Kidney (tissue), 14 donors: ENCODE measurements around the gene FOXK1. TPM values are rescaled to one million over a fixed set of nuclear protein-coding genes. Genes with fewer than 3 reads are reported as not detected.

Source experiments
- DNase-seq, 5 donors: peaks; one replicate each; pipeline ENCODE4 v3.0.0-alpha.2; 2013 to 2020
- FAIRE-seq: peaks from 2 replicates; lab custom pipeline; 2012; peaks lifted over from hg19 to GRCh38; lab: Jason Lieb, UNC
- H3K27ac ChIP-seq, 2 donors: one replicate each; pipeline ENCODE4 v1.7.0; 2013; ENCODE audit warnings: low read depth in 2 of 2, low read length in 2 of 2, inconsistent platforms in 1 of 2
- H3K27me3 ChIP-seq: one replicate; pipeline ENCODE4 v1.7.1; 2013; ENCODE audit warnings: low read length, inconsistent platforms; ENCODE audit not compliant: control insufficient read depth, insufficient read depth
- H3K36me3 ChIP-seq, 3 donors: one replicate each; pipeline versions ENCODE4 v1.7.0 to v1.7.1; 2013; ENCODE audit warnings: low read length in 3 of 3, control low read depth in 1 of 3, inconsistent platforms in 1 of 3; ENCODE audit not compliant: insufficient read depth in 3 of 3, control insufficient read depth in 2 of 3
- H3K4me1 ChIP-seq, 3 donors: one replicate each; pipeline versions ENCODE4 v1.7.0 to v1.7.1; 2013; ENCODE audit warnings: low read length in 3 of 3, inconsistent platforms in 1 of 3, low read depth in 1 of 3; ENCODE audit not compliant: control insufficient read depth in 2 of 3, insufficient read depth in 2 of 3
- H3K4me3 ChIP-seq, 3 donors: one replicate each; pipeline versions ENCODE4 v1.7.0 to v1.8.1; 2013; ENCODE audit warnings: low read length in 3 of 3, control low read depth in 1 of 3, inconsistent platforms in 1 of 3
- H3K9ac ChIP-seq, 3 donors: one replicate each; pipeline versions ENCODE4 v1.7.0 to v1.7.1; 2013; ENCODE audit warnings: low read length in 3 of 3, control low read depth in 1 of 3, inconsistent platforms in 1 of 3
- H3K9me3 ChIP-seq, 3 donors: one replicate each; pipeline versions ENCODE4 v1.7.0 to v1.7.1; 2013; ENCODE audit warnings: low read length in 3 of 3, control low read depth in 1 of 3, inconsistent platforms in 1 of 3; ENCODE audit not compliant: control insufficient read depth in 2 of 3, insufficient read depth in 1 of 3
- CTCF ChIP-seq: IDR thresholded peaks from 3 replicates; pipeline ENCODE4 v1.5.1; 2012; ENCODE audit warnings: mild to moderate bottlenecking, moderate library complexity, borderline replicate concordance; ENCODE audit not compliant: insufficient read depth; ENCODE audit errors: extremely low read depth
- intact Hi-C: fragments of 100-400 bp; cut with DNase I; formaldehyde crosslinking; loops from one replicate; pipeline ENCODE4 v1.11.1; 2022
- polyA plus RNA-seq: library from polyadenylated mRNA; stranded (reverse); fragments of 350-450 nt; fragmentation: Illumina TruSeq; extraction: RNeasy Lipid Tissue Mini Kit (QIAGEN cat#74804); gene quantifications from one replicate; pipeline ENCODE4 v1.2.3, GENCODE V29; 2014; ENCODE audit warnings: low read depth, low replicate concordance; ENCODE audit not compliant: insufficient read depth
- total RNA-seq: library from RNA; stranded (reverse); fragmentation: NEBNext Ultra II Directional; extraction: Animal tissue kit (Norgen Biotek cat#: 25700); gene quantifications from one replicate; pipeline ENCODE4 v1.2.1, GENCODE V29; 2021
- donor health status: control.
- donor health status: control.
- donor health status: control.
- donor health status: control.
- donor health status: control.
- donor health status: DM: yes; HTN: yes; CAD: no.
- donor health status: Normal renal cell carcinoma (clear cell type).

Gene FOXK1
- total and polyA plus RNA-seq, 2 donors from 2014 or later = 3.9 to 44.2 TPM

GRCh38 chr7:4774658-4775249 is 92.7 kb downstream of the FOXK1 start:
- Histone ChIP-seq H3K4me1 (peaks cover 0 to 13% (median 7%) of the 10 kb centered on the region in 3 donors), H3K9ac (peak overlapping the region; percentile 75 to 97 (median 94)), H3K4me3 (peak overlapping the region; percentile 83 to 92 (median 86)), H3K27ac (peak overlapping the region; percentile 83 to 88), H3K27me3 (no peaks in the 10 kb centered on the region), H3K36me3 (no peaks in the 10 kb centered on the region), H3K9me3 (no peaks in the 10 kb centered on the region)
- FAIRE-seq (no peak), DNase-seq (peak in 2 of 5 donors; percentile 82 to 84)
- intact Hi-C loops = no loop called here
- TF ChIP-seq CTCF = no peak

- H3K36me3 ChIP-seq = no peaks in the 10 kb centered on the region
- DNase-seq (peak; percentile 95 to 99 (median 97)), FAIRE-seq (no peak)
- peak within 1 kb of the TSS; percentile 90 to 94 (median 92) for H3K4me3 ChIP-seq
- peak within 1 kb of the TSS; percentile 83 to 88 for H3K27ac ChIP-seq
- no peaks in the 10 kb centered on the region for H3K9me3 ChIP-seq
- peaks cover 0 to 13% (median 7%) of the 10 kb centered on the region in 3 donors for H3K4me1 ChIP-seq
- no peaks in the 10 kb centered on the region for H3K27me3 ChIP-seq
- TF ChIP-seq CTCF = no peak
- H3K9ac ChIP-seq = peak within 1 kb of the TSS; percentile 77 to 97 (median 94)
- intact Hi-C loops = no loop called here
Observed at GRCh38 chr7:4775250-4775847, 93.3 kb downstream of the FOXK1 start, which contains the start of gene AP5Z1. Gene AP5Z1, plus strand, starts transcription at chr7:4775623. Its CDS starts 93 bp downstream, at chr7:4775716.

- Histone ChIP-seq H3K9me3 (no peaks in the 10 kb centered on the region), H3K4me3 (peak overlapping the region; percentile 90 to 94 (median 92)), H3K27ac (peak overlapping the region; percentile 81 to 83), H3K36me3 (peaks cover 0 to 4% (median 0%) of the 10 kb centered on the region in 3 donors), H3K9ac (peak overlapping the region; percentile 77 to 97 (median 91)), H3K4me1 (peaks cover 0 to 13% (median 7%) of the 10 kb centered on the region in 3 donors), H3K27me3 (no peaks in the 10 kb centered on the region)
- DNase-seq (peak in 2 of 5 donors; percentile 34 to 59), FAIRE-seq (no peak)
- no peak for TF ChIP-seq CTCF
- intact Hi-C loops = no loop called here
Observed at GRCh38 chr7:4775848-4776623, 93.9 kb downstream of the FOXK1 start.
